HG03457 (cell line): ENCODE measurements around the gene MYMX.
A peak's percentile ranks its signal among the peaks of the same experiment; 100 is the strongest.

Experiments used
- ATAC-seq: cut with Tn5 transposase; IDR thresholded peaks from one replicate; pipeline ENCODE4 v1.9.1; 2021; ENCODE audit warnings: moderate number of reproducible peaks; ENCODE audit not compliant: unreplicated experiment

Gene MYMX

GRCh38 chr6:44262467-44263353 is 46.0 kb downstream of the MYMX start:
- ATAC-seq = no peak

- no peak for ATAC-seq
Observed at GRCh38 chr6:44263354-44264100, 46.8 kb downstream of the MYMX start.

GRCh38 chr6:44264154-44265006 is 47.7 kb downstream of the MYMX start:
- no peak for ATAC-seq

- ATAC-seq = peak; percentile 32
Observed at GRCh38 chr6:44265007-44265721, 48.4 kb downstream of the MYMX start, which contains the start of gene NFKBIE. NFKBIE (minus strand) TSS chr6:44265551; CDS start chr6:44265346, 205 bp downstream.

GRCh38 chr6:44265722-44266233 is 49.1 kb downstream of the MYMX start:
- no peak for ATAC-seq

GRCh38 chr6:44266347-44266746 is 49.6 kb downstream of the MYMX start:
- no peak for ATAC-seq

GRCh38 chr6:44267252-44267651 is 50.5 kb downstream of the MYMX start:
- no peak for ATAC-seq
